ENCODE data around the gene HPCAL1.
A peak's percentile ranks its signal among the peaks of the same experiment; 100 is the strongest.

HPCAL1 gene

GRCh38 chr2:10414591-10414990, 111.9 kb downstream of the HPCAL1 start:
- no peak for FAIRE-seq

DNA sequence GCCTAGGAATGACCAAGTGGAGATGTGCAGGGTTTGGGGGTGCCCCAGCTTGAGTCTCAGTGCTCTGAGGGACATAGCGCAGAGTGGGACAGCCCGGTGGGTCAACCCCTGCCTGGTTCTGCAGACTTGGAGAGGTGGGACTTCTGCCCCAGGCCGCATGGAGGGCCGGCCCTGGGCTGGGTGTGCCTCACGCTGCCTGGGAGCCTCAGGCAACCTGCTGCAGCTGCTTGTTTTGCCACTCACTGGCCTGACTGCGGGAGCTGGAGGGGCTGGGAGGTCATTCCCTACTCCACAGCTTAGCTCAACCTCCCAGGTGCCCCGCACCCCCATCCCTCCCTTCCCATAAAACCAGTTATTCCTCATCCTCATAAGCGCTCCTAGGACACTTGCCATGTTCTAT, 112.3 kb downstream of the HPCAL1 start:
- no peak for DNase-seq (ENCODE audit: insufficient read length, low spot score)
- no peak for FAIRE-seq

More at GRCh38 chr2:10414591-10414990, 111.9 kb downstream of the HPCAL1 start:
- DNase-seq (ENCODE audit: insufficient read length, low spot score): no peak

- FAIRE-seq (no peak), DNase-seq (ENCODE audit: insufficient read length, low spot score) (no peak)
Measured at GRCh38 chr2:10415640-10416039, 112.9 kb downstream of the HPCAL1 start.

DNA sequence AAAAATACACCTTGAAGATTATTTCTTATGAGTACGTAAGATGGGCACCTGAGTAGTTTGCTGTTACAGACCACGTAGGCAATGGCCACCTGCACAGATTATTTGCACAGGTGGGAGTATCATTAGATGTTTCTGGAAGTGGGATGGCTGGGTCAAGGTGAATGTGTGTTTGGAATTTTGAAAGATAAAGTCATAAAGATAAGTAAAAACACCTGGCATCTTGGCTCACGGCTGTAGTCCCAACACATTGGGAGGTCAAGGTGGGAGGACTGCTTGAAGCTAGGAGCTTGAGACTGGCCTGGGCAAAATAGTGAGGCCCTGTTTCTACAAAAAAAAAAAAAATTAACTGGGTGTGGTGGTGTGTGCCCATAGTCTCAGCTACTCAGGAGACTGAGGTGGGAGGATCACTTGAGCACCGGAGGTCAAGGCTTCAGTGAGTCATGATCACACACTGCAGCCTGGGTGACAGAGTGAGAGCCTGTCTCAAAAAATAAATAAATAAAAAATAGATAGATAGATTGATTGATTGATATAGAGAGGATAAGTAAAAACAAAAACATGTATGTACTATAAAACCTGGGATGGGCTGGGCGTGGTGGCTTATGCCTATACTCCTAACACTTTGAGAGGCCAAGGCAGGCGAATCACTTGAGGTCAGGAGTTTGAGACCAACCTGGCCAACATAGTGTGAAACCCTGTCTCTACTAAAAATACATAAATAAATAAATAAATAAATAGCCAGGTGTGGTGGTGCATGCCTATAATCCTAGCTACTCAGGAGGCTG, 115.0 kb downstream of the HPCAL1 start:
- no peak for FAIRE-seq

GRCh38 chr2:10419553-10420257, 117.0 kb downstream of the HPCAL1 start:
- FAIRE-seq (no peak), DNase-seq (ENCODE audit: insufficient read length, low spot score) (no peak)

More for the DNA sequence above, 115.0 kb downstream of the HPCAL1 start:
- no peak for DNase-seq (ENCODE audit: insufficient read length, low spot score)

- DNase-seq (ENCODE audit: insufficient read length, low spot score) (no peak), FAIRE-seq (no peak)
Measured at GRCh38 chr2:10422251-10422650, 119.5 kb downstream of the HPCAL1 start.

- FAIRE-seq: no peak
Measured at GRCh38 chr2:10422732-10423399, 120.2 kb downstream of the HPCAL1 start.

GRCh38 chr2:10423400-10423774, 120.7 kb downstream of the HPCAL1 start:
- no peak for DNase-seq (ENCODE audit: insufficient read length, low spot score)
- no peak for FAIRE-seq

More at GRCh38 chr2:10422732-10423399, 120.2 kb downstream of the HPCAL1 start:
- DNase-seq (ENCODE audit: insufficient read length, low spot score): no peak

DNA sequence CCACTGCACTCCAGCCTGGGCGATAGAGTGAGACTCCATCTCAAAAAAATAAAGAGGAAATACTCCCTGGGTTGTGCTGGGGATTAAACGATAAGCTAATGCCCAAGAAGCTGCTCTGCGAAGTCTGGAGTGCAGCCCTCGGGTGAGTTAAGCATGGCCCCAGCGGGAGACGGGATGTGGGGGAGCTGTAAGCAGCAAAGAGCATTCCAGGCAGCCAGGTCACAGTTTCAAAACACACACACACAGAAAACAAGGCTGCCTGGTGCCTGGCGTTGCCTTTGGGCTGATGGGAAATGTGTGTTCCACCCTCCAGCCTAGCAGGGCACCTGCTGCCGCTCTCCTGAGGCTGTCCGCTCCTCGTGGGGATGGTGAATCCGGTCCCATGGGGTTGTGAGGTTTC, 121.3 kb downstream of the HPCAL1 start:
- DNase-seq (ENCODE audit: insufficient read length, low spot score) (no peak), FAIRE-seq (no peak)

DNA sequence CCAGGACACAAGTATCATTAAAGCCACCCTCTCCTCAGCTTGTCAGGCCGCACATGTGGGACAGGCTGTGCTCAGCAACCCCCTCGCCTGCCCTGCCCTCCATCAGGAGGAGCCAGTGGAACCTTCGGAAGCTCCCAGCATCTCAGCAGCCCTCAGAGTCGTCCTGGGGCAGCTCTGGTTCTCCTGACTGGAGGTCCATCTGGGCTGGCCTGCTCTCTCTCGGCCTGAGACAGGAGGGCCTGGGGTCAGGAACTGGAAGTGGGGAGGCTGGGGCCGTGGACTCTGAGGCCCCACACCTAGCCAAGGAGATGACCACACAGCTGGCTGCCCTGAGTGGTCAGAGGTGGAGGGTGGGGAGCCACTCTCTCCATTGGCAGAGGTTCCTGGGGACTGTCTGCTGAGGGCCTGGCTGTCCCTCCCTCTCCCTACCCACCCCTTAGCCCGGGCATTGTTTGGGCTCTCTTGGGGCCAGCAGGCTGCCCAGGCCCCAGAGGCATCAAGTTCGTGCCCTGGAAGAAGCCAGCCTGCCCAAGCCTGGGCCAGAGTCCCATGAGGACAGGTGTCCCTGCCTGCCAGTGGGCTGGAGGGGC, 122.3 kb downstream of the HPCAL1 start:
- FAIRE-seq: no peak
- no peak for DNase-seq (ENCODE audit: insufficient read length, low spot score)

DNA sequence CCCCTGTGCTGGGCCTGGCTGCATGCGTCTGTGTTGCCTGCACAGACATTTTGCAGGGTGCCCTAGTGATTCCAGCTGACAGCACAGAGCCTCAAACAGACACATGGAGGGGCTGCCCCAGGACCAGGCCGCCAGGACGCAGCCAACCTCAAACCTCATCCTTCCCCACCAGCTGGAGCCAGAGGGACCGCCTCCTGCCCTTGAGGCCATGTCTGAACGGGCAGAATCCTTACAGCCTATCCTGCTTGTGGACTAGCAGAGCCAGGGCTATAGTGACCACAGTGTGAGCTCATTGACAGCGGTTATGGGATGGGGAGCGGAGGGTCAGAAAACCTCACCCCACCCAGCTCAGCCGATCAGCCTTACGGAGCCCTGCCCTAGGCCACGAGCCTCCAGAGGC, 123.0 kb downstream of the HPCAL1 start:
- FAIRE-seq (no peak), DNase-seq (ENCODE audit: insufficient read length, low spot score) (no peak)

GRCh38 chr2:10426726-10427617, 124.3 kb downstream of the HPCAL1 start:
- no peak for FAIRE-seq
- no peak for DNase-seq (ENCODE audit: insufficient read length, low spot score)

DNA sequence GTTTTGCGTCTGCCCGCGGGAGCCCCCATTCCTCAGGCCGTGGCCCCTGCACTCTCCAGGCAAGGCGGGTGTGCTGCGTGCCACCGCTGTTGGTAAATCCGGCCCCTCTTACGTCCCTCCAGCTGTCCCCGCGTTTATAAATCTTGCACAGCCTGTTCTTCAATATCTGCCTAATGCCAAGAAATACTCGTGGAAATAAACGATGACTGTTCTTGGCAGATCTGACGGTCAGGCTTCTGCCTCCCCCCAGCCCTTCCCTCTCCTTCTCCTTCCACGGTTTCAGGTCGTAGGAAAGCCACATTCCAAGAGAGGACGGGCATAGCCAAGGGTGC, 124.9 kb downstream of the HPCAL1 start:
- FAIRE-seq (no peak), DNase-seq (ENCODE audit: insufficient read length, low spot score) (no peak)

GRCh38 chr2:10428355-10428754, 125.7 kb downstream of the HPCAL1 start:
- DNase-seq (ENCODE audit: insufficient read length, low spot score) (no peak), FAIRE-seq (no peak)

- FAIRE-seq: no peak
- no peak for DNase-seq (ENCODE audit: insufficient read length, low spot score)
Measured at GRCh38 chr2:10428924-10429323, 126.2 kb downstream of the HPCAL1 start.

DNA sequence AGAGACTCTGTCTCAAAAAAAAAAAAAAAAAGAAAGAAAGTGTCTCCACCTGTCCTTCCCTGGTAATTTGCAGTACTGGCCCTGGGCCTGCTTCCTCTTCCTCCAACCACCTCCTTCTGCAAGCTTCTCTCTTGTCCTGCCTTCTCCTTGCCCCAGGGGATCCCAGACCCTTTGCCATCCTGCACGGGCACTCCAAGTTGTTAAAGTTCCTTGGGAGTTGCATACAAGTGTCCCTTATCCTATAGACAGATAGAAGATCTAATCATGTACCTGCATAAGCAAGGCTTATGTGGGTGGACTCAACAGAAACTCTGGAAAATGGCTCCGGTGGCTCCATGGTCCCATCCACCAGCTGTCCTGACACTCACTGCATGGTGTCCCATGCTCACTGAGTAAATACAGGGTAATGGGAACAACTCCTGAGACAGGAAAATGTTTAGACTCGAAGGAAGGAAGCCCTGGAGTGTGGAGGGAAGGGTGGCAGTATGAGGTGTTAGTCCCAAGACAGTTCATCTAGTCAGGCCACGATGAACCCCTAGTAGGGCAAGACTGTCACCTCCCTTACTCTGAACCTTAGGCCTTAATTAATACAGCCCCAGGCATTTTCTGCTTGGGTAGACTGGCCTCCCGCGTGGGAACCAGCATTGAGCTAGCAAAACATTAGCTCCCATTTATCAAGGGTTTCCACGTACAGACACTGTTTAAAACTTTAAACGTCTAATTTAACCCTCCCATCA, 128.3 kb downstream of the HPCAL1 start:
- DNase-seq (ENCODE audit: insufficient read length, low spot score): no peak
- FAIRE-seq: no peak

- FAIRE-seq: no peak
Measured at GRCh38 chr2:10431797-10432196, 129.1 kb downstream of the HPCAL1 start.

GRCh38 chr2:10432311-10433181, 129.8 kb downstream of the HPCAL1 start:
- DNase-seq (ENCODE audit: insufficient read length, low spot score) (no peak), FAIRE-seq (peak; percentile 72)

More at GRCh38 chr2:10431797-10432196, 129.1 kb downstream of the HPCAL1 start:
- DNase-seq (ENCODE audit: insufficient read length, low spot score): no peak
